HepG2 (cell line): ENCODE results near the gene TMC8. TPM values are rescaled to one million over a fixed set of nuclear protein-coding genes. Genes with fewer than 3 reads are reported as not detected.

ENCODE experiments used
- AGO1 ChIP-seq: fragments of 200-400 bp; formaldehyde crosslinking; IDR thresholded peaks from 2 replicates; pipeline ENCODE4 v1.6.1; 2017; ENCODE audit warnings: mild to moderate bottlenecking, low read depth, low read length, moderate library complexity; ENCODE audit not compliant: poor library complexity, severe bottlenecking
- ARNT ChIP-seq: fragments of 450-650 bp; IDR thresholded peaks from 2 replicates; pipeline ENCODE4 v1.6.1; 2017
- ATAD3A ChIP-seq: sonication (generic); formaldehyde crosslinking; IDR thresholded peaks from 2 replicates; pipeline ENCODE4 v1.4.0; 2020; ENCODE audit warnings: missing genetic modification reagents
- BRD4 ChIP-seq: sonication (generic); formaldehyde crosslinking; IDR thresholded peaks from 2 replicates; pipeline ENCODE4 v1.4.0; 2020; ENCODE audit warnings: missing genetic modification reagents
- ETV6 ChIP-seq: sonication (generic); formaldehyde crosslinking; conservative IDR thresholded peaks from 2 replicates; pipeline ENCODE4 v1.4.0; 2020; ENCODE audit warnings: missing genetic modification reagents
- HIVEP1 ChIP-seq: sonication (generic); formaldehyde crosslinking; IDR thresholded peaks from 2 replicates; pipeline ENCODE4 v1.4.0; 2020; ENCODE audit warnings: mild to moderate bottlenecking, missing genetic modification reagents
- HNRNPL ChIP-seq: fragments of 200-400 bp; formaldehyde crosslinking; IDR thresholded peaks from 2 replicates; pipeline ENCODE4 v1.6.1; 2017; ENCODE audit warnings: mild to moderate bottlenecking, low read depth, low read length
- HOXA7 ChIP-seq: sonication (generic); formaldehyde crosslinking; IDR thresholded peaks from 2 replicates; pipeline ENCODE4 v1.8.1; 2022; ENCODE audit warnings: mild to moderate bottlenecking, missing genetic modification reagents, moderate library complexity
- KAT8 ChIP-seq: IDR thresholded peaks from 2 replicates; pipeline ENCODE4 v1.6.1; 2016; ENCODE audit warnings: missing genetic modification reagents, missing compliant biosample characterization
- MED8 ChIP-seq: sonication (generic); formaldehyde crosslinking; IDR thresholded peaks from 2 replicates; pipeline ENCODE4 v1.8.1; 2023; ENCODE audit warnings: mild to moderate bottlenecking, missing genetic modification reagents; ENCODE audit not compliant: insufficient replicate concordance
- PCBP1 ChIP-seq: fragments of 200-400 bp; formaldehyde crosslinking; IDR thresholded peaks from 2 replicates; pipeline ENCODE4 v1.6.1; 2017; ENCODE audit warnings: mild to moderate bottlenecking, low read depth, low read length, borderline replicate concordance
- PHF21A ChIP-seq: sonication (generic); formaldehyde crosslinking; IDR thresholded peaks from 2 replicates; pipeline ENCODE4 v1.5.0; 2020; ENCODE audit warnings: mild to moderate bottlenecking, missing genetic modification reagents
- PLRG1 ChIP-seq: fragments of 450-650 bp; conservative IDR thresholded peaks from 2 replicates; pipeline ENCODE4 v1.6.1; 2016
- PPARG ChIP-seq: conservative IDR thresholded peaks from 2 replicates; pipeline ENCODE4 v1.6.1; 2016; ENCODE audit warnings: missing biosample characterization, missing genetic modification reagents
- SAFB2 ChIP-seq: sonication (generic); formaldehyde crosslinking; IDR thresholded peaks from 2 replicates; pipeline ENCODE4 v1.5.1; 2020; ENCODE audit warnings: missing genetic modification reagents, low read depth, mild to moderate bottlenecking, borderline replicate concordance
- SALL2 ChIP-seq: sonication (generic); formaldehyde crosslinking; IDR thresholded peaks from 2 replicates; pipeline ENCODE4 v1.8.1; 2023; ENCODE audit warnings: mild to moderate bottlenecking, missing genetic modification reagents, inconsistent platforms
- SRY ChIP-seq: sonication (generic); formaldehyde crosslinking; IDR thresholded peaks from 2 replicates; pipeline ENCODE4 v1.8.0; 2022; ENCODE audit warnings: mild to moderate bottlenecking, missing genetic modification reagents
- ZBTB7A ChIP-seq: sonication (generic); formaldehyde crosslinking; IDR thresholded peaks from 2 replicates; pipeline ENCODE4 v1.8.0; 2022; ENCODE audit warnings: mild to moderate bottlenecking, missing genetic modification reagents
- ZNF343 ChIP-seq: sonication (generic); formaldehyde crosslinking; IDR thresholded peaks from 2 replicates; pipeline ENCODE4 v1.4.0; 2020; ENCODE audit warnings: mild to moderate bottlenecking, missing genetic modification reagents
- ZNF350 ChIP-seq: sonication (generic); formaldehyde crosslinking; IDR thresholded peaks from 2 replicates; pipeline ENCODE4 v1.4.0; 2020; ENCODE audit warnings: mild to moderate bottlenecking, low read depth, missing genetic modification reagents, borderline replicate concordance
- ZNF615 ChIP-seq: sonication (generic); formaldehyde crosslinking; IDR thresholded peaks from 2 replicates; pipeline ENCODE4 v1.5.0; 2020; ENCODE audit warnings: mild to moderate bottlenecking, missing genetic modification reagents, borderline replicate concordance
- ZNF616 ChIP-seq: sonication (generic); formaldehyde crosslinking; IDR thresholded peaks from 2 replicates; pipeline ENCODE4 v1.5.0; 2020; ENCODE audit warnings: low read depth, mild to moderate bottlenecking, missing genetic modification reagents
- ZNF619 ChIP-seq: sonication (generic); formaldehyde crosslinking; IDR thresholded peaks from 2 replicates; pipeline ENCODE4 v1.4.0; 2020; ENCODE audit warnings: mild to moderate bottlenecking, missing genetic modification reagents
- ZNF720 ChIP-seq: sonication (generic); formaldehyde crosslinking; IDR thresholded peaks from 2 replicates; pipeline ENCODE4 v1.4.0; 2020; ENCODE audit warnings: missing genetic modification reagents
- ZNF792 ChIP-seq: IDR thresholded peaks from 2 replicates; pipeline ENCODE4 v1.6.1; 2016
- polyA plus RNA-seq, 8 experiments: library from polyadenylated mRNA; depleted of rRNA in 3 of 8; stranded (reverse) in 7 of 8; unstranded in 1 of 8; fragments of >200 nt; fragmentation: Illumina TruSeq in 4 of 8; extraction: Trizol in 4 of 8; gene quantifications; 2 replicates each; pipeline versions ENCODE4 v1.2.1 to v1.2.3, GENCODE V29; 2011 to 2016; ENCODE audit warnings: low read depth in 4 of 8, missing spikeins in 1 of 8, mixed read lengths in 1 of 8; ENCODE audit not compliant: insufficient read depth in 1 of 8
- total RNA-seq, 5 experiments: library from RNA; depleted of rRNA; stranded (reverse); fragments of >200 nt; fragmentation: Illumina TruSeq; extraction: Trizol; gene quantifications; 2 replicates each; pipeline ENCODE4 v1.2.3, GENCODE V29; 2016; ENCODE audit warnings: low read depth in 1 of 5
- TF ChIP-seq, protein P1 (sequence below): sonication (generic); formaldehyde crosslinking; IDR thresholded peaks from 2 replicates; pipeline ENCODE4 v1.4.0; 2020; ENCODE audit warnings: missing genetic modification reagents
- TF ChIP-seq, protein P2 (sequence below): sonication (generic); formaldehyde crosslinking; IDR thresholded peaks from 2 replicates; pipeline ENCODE4 v1.8.1; 2023; ENCODE audit warnings: missing genetic modification reagents, inconsistent platforms, borderline replicate concordance
- TF ChIP-seq, protein P3 (sequence below): sonication (generic); formaldehyde crosslinking; IDR thresholded peaks from 2 replicates; pipeline ENCODE4 v1.8.0; 2022; ENCODE audit warnings: missing genetic modification reagents, low read depth, mild to moderate bottlenecking, borderline replicate concordance

TMC8 gene
- total and polyA plus RNA-seq, 2 of the 13 experiments (the other 11 are each of a cell fraction or from before 2014, with no cell fraction given) = 0.53 to 7.8 TPM

DNA sequence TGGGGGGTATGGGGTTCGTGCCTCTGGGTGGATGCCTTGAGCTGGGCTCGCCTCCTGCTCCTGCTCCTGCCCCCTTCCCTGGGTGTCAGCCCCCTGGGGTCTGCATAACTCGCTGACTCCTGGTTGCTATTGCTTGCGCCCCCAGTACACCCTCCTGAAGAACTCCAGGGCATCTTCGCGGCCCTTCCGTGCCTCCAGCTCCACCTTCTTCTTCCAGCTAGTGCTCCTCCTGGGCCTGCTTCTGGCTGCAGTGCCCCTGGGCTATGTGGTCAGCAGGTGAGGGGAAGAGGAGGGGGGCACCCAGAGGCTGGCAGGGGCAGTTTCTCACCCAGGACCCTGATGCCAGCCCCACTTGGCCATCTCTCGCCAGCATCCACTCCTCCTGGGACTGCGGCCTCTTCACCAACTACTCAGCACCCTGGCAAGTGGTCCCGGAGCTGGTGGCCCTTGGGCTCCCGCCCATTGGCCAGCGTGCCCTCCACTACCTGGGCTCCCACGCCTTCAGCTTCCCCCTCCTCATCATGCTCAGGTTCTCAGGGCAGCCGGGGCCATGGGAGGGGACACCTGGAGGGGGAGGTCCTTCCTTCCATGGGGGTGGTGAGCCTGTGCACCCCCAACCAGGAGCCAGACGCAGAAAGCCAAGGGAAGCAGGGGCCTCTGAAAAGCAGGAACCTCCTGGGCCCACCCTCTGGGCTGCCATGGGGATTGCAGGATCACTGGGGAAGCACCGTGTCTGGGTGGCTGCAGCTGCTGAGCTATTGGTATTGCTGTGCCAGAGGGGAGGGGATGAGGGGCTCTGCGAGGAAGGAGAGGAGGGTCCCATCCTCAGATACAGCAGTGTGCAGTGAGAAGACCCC is 7.9 kb downstream of the TMC8 start (continued):
- TF ChIP-seq, protein P1, sequence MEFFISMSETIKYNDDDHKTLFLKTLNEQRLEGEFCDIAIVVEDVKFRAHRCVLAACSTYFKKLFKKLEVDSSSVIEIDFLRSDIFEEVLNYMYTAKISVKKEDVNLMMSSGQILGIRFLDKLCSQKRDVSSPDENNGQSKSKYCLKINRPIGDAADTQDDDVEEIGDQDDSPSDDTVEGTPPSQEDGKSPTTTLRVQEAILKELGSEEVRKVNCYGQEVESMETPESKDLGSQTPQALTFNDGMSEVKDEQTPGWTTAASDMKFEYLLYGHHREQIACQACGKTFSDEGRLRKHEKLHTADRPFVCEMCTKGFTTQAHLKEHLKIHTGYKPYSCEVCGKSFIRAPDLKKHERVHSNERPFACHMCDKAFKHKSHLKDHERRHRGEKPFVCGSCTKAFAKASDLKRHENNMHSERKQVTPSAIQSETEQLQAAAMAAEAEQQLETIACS (CRISPR knock-in tag) = 0 out of 2 replicates have a peak, but pooled peaks have one; percentile 22
- TF ChIP-seq HIVEP1 (CRISPR knock-in tag) (no peak), PLRG1 (no peak), HOXA7 (no peak), ZNF720 (CRISPR knock-in tag) (0 out of 2 replicates have a peak, but pooled peaks have one; percentile 6), ZNF350 (CRISPR knock-in tag) (0 out of 2 replicates have a peak, but pooled peaks have one; percentile 35), ARNT (no peak), ZNF616 (CRISPR knock-in tag) (no peak), ZNF343 (CRISPR knock-in tag) (no peak), PCBP1 (peak; percentile 21; the same call in 1 of the 2 replicates), AGO1 (no peak), ZNF792 (CRISPR knock-in tag) (0 out of 2 replicates have a peak, but pooled peaks have one; percentile 12), ETV6 (no peak), SALL2 (CRISPR knock-in tag) (0 out of 2 replicates have a peak, but pooled peaks have one; percentile 50), PHF21A (no peak), SRY (0 out of 2 replicates have a peak, but pooled peaks have one; percentile 5), ZNF615 (no peak), ATAD3A (CRISPR knock-in tag) (no peak), SAFB2 (CRISPR knock-in tag) (no peak), BRD4 (CRISPR knock-in tag) (0 out of 2 replicates have a peak, but pooled peaks have one; percentile 23), ZNF619 (CRISPR knock-in tag) (0 out of 2 replicates have a peak, but pooled peaks have one; percentile 1), PPARG (CRISPR knock-in tag) (no peak), HNRNPL (0 out of 2 replicates have a peak, but pooled peaks have one; percentile 18), MED8 (CRISPR knock-in tag) (no peak), ZBTB7A (CRISPR knock-in tag) (0 out of 2 replicates have a peak, but pooled peaks have one; percentile 27), KAT8 (CRISPR knock-in tag) (no peak)
- TF ChIP-seq, protein P2, sequence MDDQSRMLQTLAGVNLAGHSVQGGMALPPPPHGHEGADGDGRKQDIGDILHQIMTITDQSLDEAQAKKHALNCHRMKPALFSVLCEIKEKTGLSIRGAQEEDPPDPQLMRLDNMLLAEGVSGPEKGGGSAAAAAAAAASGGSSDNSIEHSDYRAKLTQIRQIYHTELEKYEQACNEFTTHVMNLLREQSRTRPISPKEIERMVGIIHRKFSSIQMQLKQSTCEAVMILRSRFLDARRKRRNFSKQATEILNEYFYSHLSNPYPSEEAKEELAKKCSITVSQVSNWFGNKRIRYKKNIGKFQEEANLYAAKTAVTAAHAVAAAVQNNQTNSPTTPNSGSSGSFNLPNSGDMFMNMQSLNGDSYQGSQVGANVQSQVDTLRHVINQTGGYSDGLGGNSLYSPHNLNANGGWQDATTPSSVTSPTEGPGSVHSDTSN (CRISPR knock-in tag) = no peak
- TF ChIP-seq, protein P3, sequence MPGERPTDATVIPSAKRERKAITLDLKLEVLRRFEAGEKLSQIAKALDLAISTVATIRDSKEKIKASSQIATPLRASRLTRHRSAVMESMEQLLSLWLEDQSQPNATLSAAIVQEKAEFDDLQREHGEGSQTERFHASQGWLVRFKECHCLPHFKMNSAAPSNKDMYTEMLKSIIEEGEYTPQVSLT = no peak
